Body of pancreas (tissue), 4 donors: ENCODE results near the gene IL17C.

Experiments used
- CTCF ChIP-seq, 7 experiments: fragments of 450-650 bp in 4 of 7; fragments of 200-600 bp in 3 of 7; sonication (generic) in 3 of 7; IDR thresholded peaks; one replicate each; pipeline ENCODE4 v1.5.1; 2016 to 2019; ENCODE audit warnings: antibody characterized with exemption in 7 of 7
- POLR2A ChIP-seq, 3 donors: fragments of 450-650 bp; IDR thresholded peaks; one replicate each; pipeline ENCODE4 v1.6.1; 2016; ENCODE audit warnings: antibody characterized with exemption in 3 of 3, mild to moderate bottlenecking in 2 of 3

- TF ChIP-seq POLR2A (IDR thresholded peaks at IDR 0.05): no peak
- TF ChIP-seq CTCF (IDR thresholded peaks at IDR 0.05): peak in 6 of 7 experiments; percentile 29 to 52 (median 42)
Measured at GRCh38 chr16:88685156-88686061, 47.0 kb downstream of the IL17C start.
